Amniotic epithelial cell (primary cell): ENCODE results near the gene AQP12B.
A peak's percentile ranks its signal among the peaks of the same experiment; 100 is the strongest.
"Not testable (repeated sequence)": the region's sequence is repeated elsewhere in the genome, so short reads cannot be mapped to it uniquely, and the experiment has no call there.

Source experiments
- DNase-seq: peaks from one replicate; pipeline ENCODE4 v3.0.0-alpha.2; 2010; ENCODE audit warnings: low read depth

Gene AQP12B, protein sequence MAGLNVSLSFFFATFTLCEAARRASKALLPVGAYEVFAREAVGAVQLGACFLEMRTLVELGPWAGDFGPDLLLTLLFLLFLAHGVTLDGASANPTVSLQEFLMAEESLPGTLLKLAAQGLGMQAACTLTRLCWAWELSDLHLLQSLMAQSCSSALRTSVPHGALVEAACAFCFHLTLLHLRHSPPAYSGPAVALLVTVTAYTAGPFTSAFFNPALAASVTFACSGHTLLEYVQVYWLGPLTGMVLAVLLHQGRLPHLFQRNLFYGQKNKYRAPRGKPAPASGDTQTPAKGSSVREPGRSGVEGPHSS

DNA sequence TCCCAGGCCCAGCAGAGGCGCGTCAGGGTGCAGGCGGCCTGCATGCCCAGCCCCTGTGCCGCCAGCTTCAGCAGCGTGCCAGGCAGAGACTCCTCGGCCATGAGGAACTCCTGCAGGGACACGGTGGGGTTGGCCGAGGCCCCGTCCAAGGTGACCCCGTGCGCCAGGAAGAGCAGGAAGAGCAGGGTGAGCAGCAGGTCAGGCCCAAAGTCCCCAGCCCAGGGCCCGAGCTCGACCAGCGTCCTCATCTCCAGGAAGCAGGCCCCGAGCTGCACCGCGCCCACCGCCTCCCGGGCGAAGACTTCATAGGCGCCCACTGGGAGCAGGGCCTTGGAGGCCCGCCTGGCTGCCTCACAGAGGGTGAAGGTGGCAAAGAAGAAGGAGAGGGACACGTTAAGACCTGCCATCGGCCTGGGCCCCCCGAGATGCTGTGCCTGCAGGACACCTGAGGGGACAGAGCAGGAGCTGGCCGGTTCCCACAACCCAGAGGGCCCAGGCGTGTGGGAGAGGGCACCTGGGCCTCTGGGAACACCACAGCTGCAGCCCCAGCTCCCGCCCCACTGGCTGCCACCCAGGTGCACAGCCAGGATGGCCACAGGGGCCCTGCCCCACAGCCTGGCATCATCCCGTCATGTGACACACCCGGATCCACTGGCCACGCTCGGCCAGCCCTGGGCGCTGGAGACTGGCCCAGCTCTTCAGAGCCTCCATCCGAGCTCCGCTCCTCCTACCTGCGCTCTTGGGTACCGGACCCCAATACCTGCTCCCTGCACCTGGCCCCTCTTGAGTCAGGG is at the start of gene AQP12B:
AQP12B (minus strand) TSS at position 455 of the 794 bp plus-strand sequence; CDS start at position 407, 48 bp downstream.
- DNase-seq: not testable (repeated sequence)

DNA sequence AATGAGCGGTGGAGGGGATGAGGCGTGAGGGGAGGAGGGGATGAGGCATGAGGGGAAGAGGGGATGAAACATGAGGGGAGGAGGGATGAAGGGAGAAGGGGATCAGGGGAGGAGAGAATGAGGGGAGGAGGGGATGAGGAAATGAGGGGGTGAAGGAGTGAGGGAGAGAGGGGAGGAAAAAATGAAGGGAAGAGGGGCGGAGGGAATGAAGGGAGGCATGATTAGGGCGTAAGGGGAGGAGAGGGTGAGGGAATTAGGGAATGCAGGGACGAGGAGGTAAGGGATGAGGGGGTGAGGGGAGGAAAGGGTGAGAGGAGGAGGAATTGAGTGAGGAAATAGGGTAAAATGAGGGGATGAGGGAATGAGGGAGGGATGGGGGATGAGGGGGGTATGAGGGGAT is 49.5 kb upstream of the AQP12B start:
- no peak for DNase-seq

DNA sequence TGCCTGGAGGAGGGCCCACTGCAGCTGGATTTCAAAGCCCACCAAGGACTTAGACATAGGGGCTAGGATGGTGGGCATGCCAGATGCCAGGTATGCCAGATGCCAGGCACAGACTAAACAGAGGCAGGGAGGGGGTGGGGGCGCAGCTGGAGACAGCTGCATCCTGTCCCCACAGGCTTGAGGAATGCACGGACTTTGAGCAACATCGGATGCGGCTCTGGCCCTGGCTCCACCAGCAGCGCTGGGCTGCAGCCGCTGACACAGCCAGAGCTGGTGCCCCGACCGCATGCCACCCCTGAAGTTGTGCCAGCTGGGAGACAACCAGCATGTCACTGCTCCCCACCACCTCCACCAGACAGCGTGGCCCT is 48.5 kb upstream of the AQP12B start:
- no peak for DNase-seq

DNA sequence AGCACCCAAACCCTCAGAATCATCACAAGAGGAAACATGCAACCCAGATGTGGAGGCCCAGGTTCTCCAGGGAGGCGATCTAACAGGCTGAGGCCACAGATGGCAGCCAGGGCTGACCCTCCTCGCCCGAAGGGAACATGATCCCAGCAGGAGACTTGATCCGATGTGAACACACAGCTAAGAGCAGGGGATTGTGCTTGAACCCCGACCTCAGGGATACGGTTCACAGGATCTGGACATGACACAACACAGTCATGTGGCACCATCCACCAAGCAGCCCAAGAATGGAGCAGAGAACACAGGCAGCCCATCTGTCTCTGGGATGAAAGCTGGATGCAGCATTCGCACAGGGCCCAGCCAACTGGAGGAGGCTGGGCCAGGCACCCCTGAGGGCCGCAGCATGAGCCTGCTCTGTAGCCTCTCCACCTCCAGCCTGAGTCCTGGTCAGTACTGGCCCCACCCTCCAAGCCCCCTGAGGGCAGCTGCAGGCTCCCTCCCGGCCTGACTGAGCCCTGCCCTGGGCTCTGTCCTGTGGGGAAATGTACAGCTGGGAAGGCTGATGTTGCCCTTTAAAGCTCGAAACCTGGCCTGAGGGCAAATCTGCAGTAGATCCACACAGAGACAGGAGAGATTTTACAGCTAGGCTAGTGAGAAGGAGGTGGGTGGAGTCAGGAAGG is 48.0 kb upstream of the AQP12B start:
- no peak for DNase-seq

DNA sequence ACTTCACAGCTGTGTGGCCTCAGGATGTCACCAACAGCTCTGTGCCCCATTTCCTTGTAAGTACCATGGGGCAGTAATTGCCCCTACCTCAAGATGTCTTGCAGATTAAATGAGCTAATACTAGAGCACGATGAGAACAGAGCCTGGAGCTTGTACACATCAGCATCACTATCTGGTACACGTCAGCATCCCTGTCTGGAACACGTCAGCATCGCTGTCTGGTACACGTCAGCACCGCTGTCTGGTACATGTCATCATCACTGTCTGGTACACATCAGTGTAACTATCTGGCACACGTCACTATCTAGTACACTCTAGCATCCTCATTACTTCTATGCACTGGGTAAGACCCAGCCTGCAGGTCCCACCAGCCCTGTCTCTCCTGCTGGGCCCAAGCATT is 46.1 kb upstream of the AQP12B start:
- peak; percentile 42 for DNase-seq

DNA sequence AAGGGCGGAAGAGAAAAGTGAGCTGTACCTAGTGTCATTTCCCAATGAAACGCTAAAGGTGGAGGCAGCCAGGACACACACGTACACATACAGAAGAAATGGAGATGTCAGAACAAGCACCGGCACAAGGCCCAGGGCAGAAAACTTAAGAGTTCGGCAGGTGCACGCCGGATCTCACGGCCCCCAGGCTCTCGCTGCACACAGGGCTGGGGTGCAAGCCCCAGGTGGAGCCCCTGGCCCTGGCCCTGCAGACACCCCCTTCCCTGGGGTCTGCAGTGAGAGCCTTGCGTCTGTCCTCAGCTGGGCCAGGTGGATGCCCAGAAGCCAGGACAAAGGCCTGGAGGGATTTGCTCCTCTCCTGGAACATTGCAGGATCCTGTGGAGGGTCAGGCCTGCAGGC is 45.7 kb upstream of the AQP12B start:
- DNase-seq: no peak

DNA sequence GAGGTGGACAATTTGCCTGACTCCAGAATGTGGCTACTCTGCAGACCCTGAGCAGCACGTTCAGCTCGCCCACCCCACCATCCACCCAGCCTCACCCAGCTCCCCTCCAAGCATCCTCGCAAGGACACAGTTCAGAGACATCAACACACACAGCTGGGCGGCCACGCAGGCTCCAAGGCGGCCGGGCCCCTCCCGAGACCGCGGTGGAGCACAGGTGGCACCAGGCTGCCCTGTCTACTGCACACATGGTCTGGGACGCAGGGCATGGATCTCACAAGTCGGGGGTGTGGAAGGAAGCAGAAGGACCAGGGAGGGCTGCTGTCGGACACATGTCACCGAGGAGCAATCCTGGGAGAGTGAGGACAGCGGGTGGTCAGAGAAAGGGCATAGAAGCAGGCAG is 45.2 kb upstream of the AQP12B start:
- DNase-seq: no peak

DNA sequence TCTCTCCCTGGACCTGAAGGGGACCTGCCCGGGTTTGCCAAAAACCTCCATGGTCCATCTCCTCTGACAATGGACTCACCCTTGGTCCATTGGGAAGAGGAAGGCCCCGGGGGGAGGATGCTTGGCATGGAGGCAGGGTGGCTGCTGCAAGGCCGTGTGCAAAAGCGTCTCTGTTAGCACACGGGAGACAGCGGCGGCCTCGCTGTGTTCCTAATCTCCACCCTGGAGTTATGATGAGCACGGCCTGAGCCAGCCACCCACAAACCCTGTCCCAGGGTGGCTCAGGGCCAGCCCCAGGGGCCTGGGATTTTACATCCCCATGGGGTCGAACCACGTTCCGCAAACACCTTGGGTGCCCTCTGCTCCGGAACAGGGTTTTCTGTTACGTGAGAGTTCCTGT is 44.8 kb upstream of the AQP12B start:
- DNase-seq: no peak

DNA sequence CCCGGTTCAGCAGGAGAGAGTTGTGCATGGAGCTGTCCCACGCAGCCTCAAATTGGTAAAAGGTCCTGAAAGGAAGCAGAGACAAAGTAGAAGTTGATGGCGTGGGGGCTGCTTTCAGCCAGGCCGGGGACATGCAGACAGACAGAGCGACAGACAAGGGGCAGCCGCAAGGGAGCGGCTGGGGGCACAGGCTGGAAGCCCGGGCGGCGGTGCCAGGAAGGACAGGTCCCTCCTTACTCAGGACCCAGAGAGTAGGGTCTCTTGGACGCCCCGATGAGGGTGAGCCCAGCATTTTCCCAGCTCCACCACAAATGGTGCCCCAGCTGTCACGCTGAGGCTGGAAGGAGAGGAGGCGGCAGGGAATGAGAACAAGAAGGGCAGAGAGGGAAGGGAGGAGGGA is 44.2 kb upstream of the AQP12B start:
- no peak for DNase-seq

DNA sequence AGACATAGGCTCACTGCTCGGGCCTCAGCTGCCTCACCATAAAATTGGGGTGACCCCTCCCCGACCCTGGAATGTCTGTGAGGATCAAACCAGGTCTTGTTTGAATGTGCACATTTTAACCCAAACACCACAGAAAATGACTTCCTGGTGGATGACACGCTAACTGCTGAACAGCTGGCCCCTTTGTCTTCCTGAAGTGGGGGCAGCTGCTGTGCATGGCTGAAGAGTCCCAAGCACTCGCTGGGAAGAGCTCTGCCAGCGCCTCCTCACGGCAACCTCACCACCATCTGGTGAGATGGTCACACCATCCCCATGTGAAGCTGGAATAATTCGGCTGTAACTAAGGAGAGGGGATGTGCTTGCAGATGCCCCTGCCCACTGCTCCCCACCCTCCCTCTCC is 43.0 kb upstream of the AQP12B start:
- no peak for DNase-seq

DNA sequence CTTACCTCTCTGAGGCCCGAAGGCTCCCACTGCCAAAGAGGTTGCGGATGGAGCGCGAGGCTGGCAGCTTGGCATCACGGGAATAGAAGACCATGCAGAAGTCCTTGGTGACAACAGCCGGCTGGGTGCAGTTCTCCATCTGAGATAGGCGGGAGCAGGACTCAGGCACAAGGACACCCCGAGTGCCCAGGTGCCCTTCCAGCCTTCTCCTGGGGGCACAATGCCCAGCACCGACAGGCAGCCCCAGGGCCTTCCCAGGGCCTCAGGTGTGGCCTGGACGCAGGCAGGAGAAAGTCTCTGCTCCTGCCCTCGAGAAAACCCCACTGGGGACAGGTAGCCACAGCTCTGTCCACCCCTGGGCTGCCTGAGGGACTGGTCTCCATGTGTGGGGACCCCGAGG is 42.6 kb upstream of the AQP12B start:
- no peak for DNase-seq

DNA sequence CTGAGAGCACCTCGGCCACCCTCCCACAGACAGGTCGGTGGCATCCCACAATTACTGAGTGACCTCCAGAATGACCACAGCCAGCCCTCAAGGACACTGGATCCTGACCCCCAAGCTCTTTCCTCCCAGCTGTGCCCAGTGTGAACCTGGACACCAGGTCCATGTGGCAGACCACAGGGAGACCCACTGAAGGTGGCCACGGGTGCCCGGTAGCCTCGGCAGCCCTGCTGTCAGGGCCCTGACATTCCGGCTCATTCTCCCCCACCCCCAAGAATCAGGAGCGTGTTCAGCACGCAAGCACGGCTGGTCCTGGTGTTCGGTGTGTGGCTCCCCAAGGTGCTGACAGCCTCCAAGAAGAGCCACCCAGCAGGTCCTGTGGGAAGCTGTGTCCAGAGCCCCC is 41.7 kb upstream of the AQP12B start:
- DNase-seq: no peak

DNA sequence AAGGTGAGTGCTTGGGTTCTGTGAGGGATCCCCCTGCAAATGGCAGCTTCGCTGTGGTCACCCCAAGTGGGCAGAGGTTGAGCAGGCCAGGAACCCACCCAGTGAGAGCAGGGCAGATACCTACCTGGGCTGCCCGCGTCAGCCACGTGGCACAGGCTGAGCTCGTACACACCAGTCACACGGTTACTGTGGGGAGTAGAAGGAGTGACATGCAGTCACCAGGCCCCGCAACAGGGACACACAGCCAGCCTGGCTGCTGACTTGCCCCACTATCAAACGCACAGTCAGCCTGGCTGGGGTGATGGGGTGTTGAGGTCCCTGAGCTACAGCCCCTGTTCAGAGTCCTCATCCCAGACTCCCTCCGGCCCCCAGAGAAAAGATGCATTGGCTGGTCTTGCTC is 41.2 kb upstream of the AQP12B start:
- no peak for DNase-seq

DNA sequence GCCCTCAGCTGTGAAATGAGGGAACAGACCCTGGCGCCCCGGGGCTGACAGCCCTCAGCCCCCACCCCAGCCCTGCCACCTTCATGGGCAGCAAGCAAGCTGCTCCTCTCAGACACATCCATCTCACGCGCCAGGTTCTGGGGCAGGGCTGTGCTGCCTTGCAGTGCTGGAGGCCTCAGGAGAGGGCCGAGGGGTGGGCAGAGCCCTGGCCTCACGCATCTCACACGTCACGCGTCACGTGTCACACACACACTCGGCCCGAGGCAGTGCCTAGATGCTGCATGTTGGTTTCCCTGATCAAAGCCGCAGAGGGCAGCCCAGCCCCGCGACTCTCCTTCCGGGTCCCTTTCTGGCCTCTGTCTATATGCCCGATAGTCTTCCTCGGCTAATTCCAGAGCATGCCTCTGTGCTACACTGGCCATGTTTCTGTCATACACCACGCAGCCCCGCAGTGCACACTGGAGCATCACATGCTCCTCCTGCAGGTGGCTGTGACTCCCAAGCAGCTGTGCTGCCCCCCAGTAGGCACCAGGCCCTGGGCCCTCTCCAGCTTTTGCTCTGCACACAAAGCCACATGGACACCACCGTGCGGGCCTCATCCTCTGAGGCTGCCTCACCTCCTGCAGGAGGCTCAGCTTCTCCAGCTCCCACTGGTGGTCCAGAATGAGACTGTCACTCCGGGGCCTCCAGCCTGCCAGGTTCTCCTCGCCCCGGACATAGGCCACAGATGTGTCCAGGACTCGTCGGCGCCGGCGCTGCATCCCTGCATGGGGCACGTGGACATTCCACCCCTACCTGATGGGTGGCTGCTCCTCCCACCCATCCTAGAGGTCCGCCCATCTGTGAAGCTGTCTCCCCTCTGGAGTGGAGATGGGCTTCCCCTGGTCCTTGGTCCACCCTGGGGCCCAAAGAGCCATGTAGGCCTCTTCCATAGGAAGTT is 40.4 kb upstream of the AQP12B start:
- DNase-seq: no peak

DNA sequence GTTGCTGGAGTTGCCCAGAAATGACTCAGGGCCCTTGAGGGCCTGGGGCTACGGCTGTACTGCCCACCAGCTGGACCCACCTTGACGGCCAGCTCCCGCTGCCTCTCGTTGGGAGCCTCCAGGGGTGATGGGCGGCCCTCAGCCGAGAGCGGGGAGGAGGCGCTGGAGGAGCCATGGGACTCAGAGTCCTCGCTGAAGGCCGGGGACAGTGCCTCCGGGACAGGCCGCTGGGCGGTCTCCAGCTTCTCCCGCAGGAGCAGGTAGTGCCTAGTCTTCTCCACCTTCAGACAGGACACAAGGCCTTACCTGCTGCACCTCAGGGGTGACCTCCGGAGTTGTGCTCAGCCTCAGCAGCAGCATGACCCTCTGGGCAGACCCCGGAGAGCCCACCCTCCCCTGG is 39.7 kb upstream of the AQP12B start:
- DNase-seq: no peak

DNA sequence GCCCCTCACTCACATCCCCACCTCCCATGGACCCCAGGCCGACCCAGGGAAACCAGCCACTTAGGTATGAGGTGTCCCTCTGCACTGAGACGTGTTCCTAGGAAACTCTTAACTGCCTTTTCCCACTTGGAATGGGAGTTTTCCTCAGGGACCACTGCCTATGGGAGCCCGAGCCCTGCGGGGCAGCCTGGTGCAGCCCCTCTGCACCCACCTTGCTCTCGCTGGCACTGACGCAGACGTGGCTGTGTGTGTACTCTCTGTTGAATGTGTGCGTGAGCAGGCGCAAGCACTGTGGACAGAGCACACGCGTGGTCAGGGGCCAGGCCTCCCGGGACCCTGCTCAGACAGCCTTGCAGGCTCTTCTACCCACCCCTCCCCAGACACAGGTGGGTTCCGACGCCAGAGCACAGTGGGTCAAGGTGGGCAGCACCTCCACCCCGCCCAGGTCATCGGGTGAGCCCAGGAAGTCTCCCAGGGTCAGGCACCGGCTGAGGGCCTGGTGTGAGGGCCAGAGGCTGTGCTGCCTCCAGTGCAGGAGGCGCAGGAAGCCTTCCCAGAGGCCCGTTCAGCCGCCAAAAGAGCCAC is 39.0 kb upstream of the AQP12B start:
- no peak for DNase-seq

DNA sequence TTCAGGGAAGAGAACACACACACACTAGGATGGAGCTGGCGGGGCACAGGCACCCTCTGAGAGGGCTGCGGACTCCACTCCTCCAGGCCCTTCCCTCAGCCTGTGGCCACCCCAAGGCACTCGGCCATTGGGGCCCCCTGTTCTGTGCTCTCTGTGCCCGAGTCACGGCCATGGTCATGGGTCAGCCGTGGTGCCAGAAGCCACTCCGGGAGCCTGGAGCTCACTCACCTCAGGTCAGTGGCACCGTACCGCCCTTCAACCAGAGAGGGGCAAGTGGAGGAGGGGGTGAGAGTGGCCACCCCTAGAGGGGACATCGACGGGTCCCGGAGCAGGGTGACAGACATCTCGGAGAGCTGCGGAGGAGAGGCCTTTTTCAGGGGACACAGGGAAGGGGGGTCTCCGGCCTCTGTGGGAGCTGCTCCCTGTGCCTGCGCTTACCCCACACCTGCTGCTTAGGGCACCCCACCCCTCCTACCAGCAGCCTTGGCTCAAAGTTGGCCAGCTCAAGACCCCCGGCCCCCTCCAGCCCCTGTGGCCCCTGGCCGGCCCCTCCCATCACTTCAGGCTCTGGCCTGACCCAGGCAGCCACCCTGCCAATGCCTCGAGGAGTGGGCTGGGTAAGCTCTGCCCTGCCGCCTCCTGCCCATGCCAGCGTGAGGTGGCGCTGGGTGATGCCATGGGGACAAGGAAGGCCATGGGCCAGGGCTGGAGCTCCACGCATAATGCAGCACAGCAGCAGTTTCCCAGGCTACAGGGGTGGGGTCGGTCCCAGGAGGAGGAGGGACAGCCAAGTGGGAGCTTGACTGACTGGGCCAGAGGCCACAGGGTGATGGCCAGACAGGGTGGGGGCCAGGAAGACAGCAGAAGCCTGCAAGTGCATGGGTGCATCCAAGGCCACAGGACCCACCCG is 38.3 kb upstream of the AQP12B start:
- DNase-seq: no peak

DNA sequence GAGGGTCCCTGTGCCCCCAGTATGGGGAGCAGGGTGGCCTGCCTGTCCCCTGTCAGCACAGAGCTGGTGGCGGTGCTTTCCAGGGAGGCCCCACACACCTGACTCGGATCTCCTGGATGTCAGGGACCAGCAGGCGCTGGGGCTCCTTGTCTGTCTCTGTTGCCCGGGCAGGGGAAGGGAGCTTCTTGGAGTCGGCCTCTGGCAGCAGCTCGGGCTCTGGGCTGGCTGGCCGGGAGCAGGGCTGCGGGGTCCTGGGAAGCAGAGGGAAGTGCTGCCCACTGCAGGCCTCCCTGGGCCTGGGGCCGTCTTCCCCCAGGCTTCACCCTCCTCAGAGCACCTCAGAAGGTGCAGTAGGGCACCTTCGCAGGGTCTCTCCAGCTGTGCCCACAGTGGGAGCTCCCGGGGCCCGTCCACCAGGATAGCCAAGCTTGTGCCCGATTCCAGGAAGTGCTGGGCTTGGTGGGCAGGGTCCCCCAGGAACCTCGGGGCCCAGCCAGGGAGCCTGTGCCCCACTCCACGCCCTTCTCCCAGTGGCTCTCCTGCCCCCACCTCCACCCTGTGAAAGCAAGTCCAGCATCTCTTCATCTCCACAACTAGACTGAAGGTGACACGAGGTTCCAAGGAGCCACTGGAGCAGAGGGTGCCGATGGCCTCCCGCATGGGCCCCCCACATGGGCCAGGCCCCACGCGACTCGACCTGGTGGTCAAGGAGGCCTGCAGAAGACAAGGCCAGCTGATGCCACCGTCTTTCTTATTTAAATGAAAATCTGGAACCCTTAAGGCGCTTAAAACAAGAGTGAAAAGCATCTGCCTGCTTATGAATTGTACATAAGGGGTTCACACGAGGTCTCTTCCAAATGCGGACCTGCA is 37.2 kb upstream of the AQP12B start:
- DNase-seq: no peak

DNA sequence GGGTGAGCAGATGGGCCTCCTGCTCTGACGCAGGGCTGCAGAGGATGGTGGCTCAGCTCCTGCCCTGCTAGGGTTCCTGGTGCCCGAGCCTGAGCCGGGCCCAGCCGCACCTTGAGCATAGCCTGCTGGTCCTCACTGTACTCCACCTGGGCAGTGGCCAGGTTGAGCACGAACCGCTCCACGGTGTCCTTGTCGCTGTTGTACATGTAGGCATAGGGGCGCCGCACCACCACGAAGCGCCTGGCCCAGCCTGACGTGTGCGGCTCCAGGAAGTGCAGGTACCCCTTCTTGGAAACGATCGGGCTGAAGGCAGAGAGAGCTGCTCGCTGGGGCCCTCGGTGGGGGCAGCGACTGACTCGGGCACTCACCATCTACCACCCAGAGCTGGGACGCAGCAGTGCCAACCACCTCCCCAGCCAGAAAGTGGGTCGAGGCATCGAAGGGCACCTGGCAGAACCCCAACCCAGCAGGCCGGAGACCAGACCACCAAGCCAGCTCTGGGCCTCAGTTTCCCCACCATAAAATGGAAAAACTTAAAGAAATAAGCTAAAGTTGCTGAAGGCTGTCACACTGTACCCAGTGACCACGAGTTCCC is 36.3 kb upstream of the AQP12B start:
- DNase-seq: no peak
